CD4-positive, CD25-positive, alpha-beta regulatory T cell (primary cell): ENCODE results near the gene DEUP1. TPM values are rescaled to one million over a fixed set of nuclear protein-coding genes. Genes with fewer than 3 reads are reported as not detected.

Experiments
- polyA plus RNA-seq, 4 donors: library from polyadenylated mRNA; unstranded; fragments of 300-500 nt; fragmentation: Illumina TruSeq; gene quantifications; one replicate each; pipeline ENCODE4 v1.2.3, GENCODE V29; 2021
- total RNA-seq: library from RNA; stranded (reverse); gene quantifications from one replicate; pipeline ENCODE4 v1.2.3, GENCODE V29; 2022

DEUP1 gene
- total and polyA plus RNA-seq, 5 donors from 2014 or later, result not detected

Other genes starting within 250 kb of the DEUP1 start
- 10.5 TPM for gene SLC36A4, start 132.8 kb upstream of the DEUP1 start, total RNA-seq
- gene SLC36A4, start 132.8 kb upstream of the DEUP1 start, polyA plus RNA-seq, result 10 to 100 TPM; 10.3 to 17.4 (median 11.7) TPM
- 6.5 TPM for gene SMCO4, start 212.6 kb downstream of the DEUP1 start, total RNA-seq
- 10 to 100 TPM in 1 of 4 donors, 1 to 10 TPM in 3; 4.8 to 12.8 (median 4.9) TPM for gene SMCO4, start 212.6 kb downstream of the DEUP1 start, polyA plus RNA-seq